Measurements from ENCODE around the gene MEIS2. TPM values are rescaled to one million over a fixed set of nuclear protein-coding genes. Genes with fewer than 3 reads are reported as not detected.
A peak's percentile ranks its signal among the peaks of the same experiment; 100 is the strongest.

The MEIS2 gene
- total RNA-seq, 4 donors from 2014 or later = 9.0 to 18.5 (median 16.3) TPM

- no peak overlapping the region for H3K27ac ChIP-seq
- WGBS = 21% methylated on average over 3 of the region's 3 CpGs
- no peak for DNase-seq (ENCODE audit: low spot score in 2 of 2)
- H3K9me3 ChIP-seq = no peaks in the 10 kb centered on the region
- no peaks in the 10 kb centered on the region for H3K4me1 ChIP-seq
- peaks cover 4% of the 10 kb centered on the region for H3K27me3 ChIP-seq
- no peak overlapping the region for H3K4me3 ChIP-seq
- TF ChIP-seq CTCF (IDR thresholded peaks at IDR 0.05) (peak; percentile 52 to 62), POLR2A (IDR thresholded peaks at IDR 0.05) (no peak)
- H3K36me3 ChIP-seq = no peaks in the 10 kb centered on the region
Observed at GRCh38 chr15:37134699-37135131, 34.4 kb upstream of the MEIS2 start.

- Histone ChIP-seq H3K4me3 (no peak overlapping the region), H3K36me3 (no peaks in the 10 kb centered on the region), H3K9me3 (no peaks in the 10 kb centered on the region), H3K27me3 (peaks cover 6% of the 10 kb centered on the region), H3K4me1 (no peaks in the 10 kb centered on the region), H3K27ac (no peak overlapping the region)
- no peak for DNase-seq (ENCODE audit: low spot score in 2 of 2)
- TF ChIP-seq EP300 (IDR thresholded peaks at IDR 0.05) (no peak), CTCF (IDR thresholded peaks at IDR 0.05) (no peak), POLR2AphosphoS5 (IDR thresholded peaks at IDR 0.05) (no peak), POLR2A (IDR thresholded peaks at IDR 0.05) (no peak)
- WGBS = 89% methylated on average over 1 of the region's 1 CpG
Observed at GRCh38 chr15:37134244-37134643, 33.9 kb upstream of the MEIS2 start.

- no peak overlapping the region for H3K4me3 ChIP-seq
- no peaks in the 10 kb centered on the region for H3K36me3 ChIP-seq
- TF ChIP-seq EP300 (IDR thresholded peaks at IDR 0.05) (no peak), POLR2A (IDR thresholded peaks at IDR 0.05) (no peak), POLR2AphosphoS5 (IDR thresholded peaks at IDR 0.05) (no peak), CTCF (IDR thresholded peaks at IDR 0.05) (no peak)
- 0% methylated on average over 1 of the region's 1 CpG for WGBS
- peaks cover 9% of the 10 kb centered on the region for H3K27me3 ChIP-seq
- H3K9me3 ChIP-seq = no peaks in the 10 kb centered on the region
- no peak overlapping the region for H3K27ac ChIP-seq
- no peak for DNase-seq (ENCODE audit: low spot score in 2 of 2)
- no peaks in the 10 kb centered on the region for H3K4me1 ChIP-seq
Observed at GRCh38 chr15:37133602-37134001, 33.3 kb upstream of the MEIS2 start.

- WGBS = 87% methylated on average over 2 of the region's 2 CpGs
Observed at GRCh38 chr15:37132826-37133417, 32.6 kb upstream of the MEIS2 start.

GRCh38 chr15:37131621-37132020 is 31.3 kb upstream of the MEIS2 start:
- peaks cover 9% of the 10 kb centered on the region for H3K27me3 ChIP-seq
- TF ChIP-seq EP300 (IDR thresholded peaks at IDR 0.05) (no peak), POLR2A (IDR thresholded peaks at IDR 0.05) (no peak), POLR2AphosphoS5 (IDR thresholded peaks at IDR 0.05) (no peak), CTCF (IDR thresholded peaks at IDR 0.05) (no peak)
- no peak for DNase-seq (ENCODE audit: low spot score in 2 of 2)
- H3K36me3 ChIP-seq = no peaks in the 10 kb centered on the region
- H3K9me3 ChIP-seq = no peaks in the 10 kb centered on the region
- H3K4me3 ChIP-seq = no peak overlapping the region
- no peak overlapping the region for H3K27ac ChIP-seq
- no peaks in the 10 kb centered on the region for H3K4me1 ChIP-seq
- 68% methylated on average over 2 of the region's 2 CpGs for WGBS

More at GRCh38 chr15:37132826-37133417, 32.6 kb upstream of the MEIS2 start:
- no peaks in the 10 kb centered on the region for H3K36me3 ChIP-seq
- DNase-seq (ENCODE audit: low spot score in 2 of 2) = no peak
- TF ChIP-seq POLR2A (IDR thresholded peaks at IDR 0.05) = no peak
- no peak overlapping the region for H3K27ac ChIP-seq
- H3K4me1 ChIP-seq = no peaks in the 10 kb centered on the region
- no peak overlapping the region for H3K4me3 ChIP-seq
- H3K27me3 ChIP-seq = peaks cover 9% of the 10 kb centered on the region
- H3K9me3 ChIP-seq = no peaks in the 10 kb centered on the region

- Histone ChIP-seq H3K27me3 (peaks cover 9% of the 10 kb centered on the region), H3K4me1 (no peaks in the 10 kb centered on the region), H3K4me3 (no peak overlapping the region), H3K27ac (no peak overlapping the region), H3K9me3 (no peaks in the 10 kb centered on the region), H3K36me3 (no peaks in the 10 kb centered on the region)
- no peak for DNase-seq (ENCODE audit: low spot score in 2 of 2)
- TF ChIP-seq POLR2A (IDR thresholded peaks at IDR 0.05) (no peak), CTCF (IDR thresholded peaks at IDR 0.05) (no peak), POLR2AphosphoS5 (IDR thresholded peaks at IDR 0.05) (no peak), EP300 (IDR thresholded peaks at IDR 0.05) (no peak)
- WGBS = 72% methylated on average over 4 of the region's 4 CpGs
Observed at GRCh38 chr15:37130356-37130755, 30.0 kb upstream of the MEIS2 start.

Data from suprapubic skin (tissue), 4 donors.